Measurements from ENCODE around the gene ARNT2. TPM values are rescaled to one million over a fixed set of nuclear protein-coding genes. Genes with fewer than 3 reads are reported as not detected.

ARNT2 gene
- total RNA-seq, 2 donors from 2014 or later: 4.3 to 5.0 TPM

- DNase-seq (no peak), ATAC-seq (peak; percentile 85 to 87)
- intact Hi-C loops (cut with DNase I): no loop called here
These were observed 122.6 kb downstream of the ARNT2 start for GRCh38 chr15:80526556-80527340.

DNA sequence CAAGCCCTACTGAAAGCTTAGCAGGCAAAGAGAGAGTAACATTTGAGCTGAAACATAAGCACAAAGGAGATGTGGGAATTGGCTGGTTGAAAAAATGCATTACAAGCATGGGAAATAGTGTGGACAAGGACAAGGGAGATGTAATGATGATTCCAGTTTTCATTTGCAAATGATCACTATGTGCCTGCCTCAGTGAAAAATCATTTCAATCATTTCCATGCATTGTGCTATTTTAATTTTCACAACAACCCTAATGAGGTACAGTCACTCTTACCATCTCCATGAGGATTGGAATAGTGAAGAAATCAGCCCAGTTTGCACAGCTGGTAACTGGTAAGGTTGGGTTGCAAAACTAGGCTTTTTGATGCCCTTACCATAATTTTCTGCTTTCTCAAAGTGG lies 123.2 kb downstream of the ARNT2 start:
- DNase-seq: no peak
- intact Hi-C loops (cut with DNase I): no loop called here
- ATAC-seq: no peak

- ATAC-seq: no peak
- intact Hi-C loops (cut with DNase I): no loop called here
- DNase-seq: no peak
These were observed 123.8 kb downstream of the ARNT2 start for GRCh38 chr15:80527961-80528360.

DNA sequence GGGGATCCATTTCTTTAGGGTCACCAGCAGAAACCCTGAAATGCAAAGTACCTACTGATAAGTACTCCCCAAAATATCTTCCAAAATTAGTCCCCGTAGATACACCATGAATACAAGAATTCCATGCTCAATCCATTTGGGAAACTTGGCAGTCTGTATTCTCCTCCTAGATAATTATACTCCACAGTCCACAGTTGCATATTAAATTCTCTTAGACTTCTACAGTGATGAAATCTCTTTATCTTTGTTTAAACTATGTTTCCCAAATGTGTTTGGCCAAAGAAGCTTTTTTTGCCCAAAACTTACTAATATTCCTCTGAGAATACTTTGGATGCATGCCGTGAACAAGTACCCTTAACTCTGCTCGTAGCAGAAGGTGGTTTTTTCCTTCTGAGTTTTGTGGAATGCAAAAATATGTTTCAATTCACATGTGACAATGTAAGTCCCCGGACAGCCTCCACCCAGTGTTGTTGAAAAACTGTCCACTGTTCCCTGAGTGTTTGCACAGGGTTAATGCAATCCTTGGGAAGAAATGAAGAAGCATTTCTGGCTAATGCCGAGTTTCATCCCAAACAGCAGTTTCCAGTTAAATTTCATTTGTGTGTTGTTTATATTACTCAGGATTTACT lies 126.7 kb downstream of the ARNT2 start:
- intact Hi-C loops (cut with DNase I): no loop called here
- DNase-seq: no peak
- ATAC-seq: peak; percentile 31 to 35

GRCh38 chr15:80531388-80531787 lies 127.2 kb downstream of the ARNT2 start:
- intact Hi-C loops (cut with DNase I): no loop called here
- ATAC-seq: peak; percentile 26 to 42
- no peak for DNase-seq

- DNase-seq: peak; percentile 24
- intact Hi-C loops (cut with DNase I): no loop called here
These were observed 127.6 kb downstream of the ARNT2 start for GRCh38 chr15:80531796-80532195.

GRCh38 chr15:80533790-80534333 lies 129.7 kb downstream of the ARNT2 start:
- intact Hi-C loops (cut with DNase I): no loop called here
- no peak for DNase-seq
- no peak for ATAC-seq

More at GRCh38 chr15:80531796-80532195, 127.6 kb downstream of the ARNT2 start:
- ATAC-seq: peak; percentile 31 to 67

DNA sequence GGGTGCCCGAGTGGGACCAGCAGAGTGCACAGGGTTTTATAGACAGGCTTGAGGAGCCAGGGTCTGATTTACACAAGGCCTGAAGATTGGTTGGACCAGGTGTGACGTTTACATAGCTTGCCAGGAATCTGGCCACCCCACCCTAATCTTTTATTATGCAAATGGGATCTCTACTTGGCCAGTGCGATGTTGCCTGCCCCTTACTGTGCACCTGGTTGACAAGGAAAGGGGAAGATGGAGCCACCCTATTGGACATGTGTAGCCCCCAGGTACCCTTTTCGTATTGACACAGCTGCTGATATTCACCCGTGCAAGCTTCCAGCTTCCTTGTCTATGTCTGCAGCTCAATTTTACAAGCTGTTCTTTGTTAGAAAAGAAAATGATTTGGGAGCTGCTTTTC lies 132.0 kb downstream of the ARNT2 start:
- ATAC-seq: no peak
- intact Hi-C loops (cut with DNase I): no loop called here
- DNase-seq: no peak

DNA sequence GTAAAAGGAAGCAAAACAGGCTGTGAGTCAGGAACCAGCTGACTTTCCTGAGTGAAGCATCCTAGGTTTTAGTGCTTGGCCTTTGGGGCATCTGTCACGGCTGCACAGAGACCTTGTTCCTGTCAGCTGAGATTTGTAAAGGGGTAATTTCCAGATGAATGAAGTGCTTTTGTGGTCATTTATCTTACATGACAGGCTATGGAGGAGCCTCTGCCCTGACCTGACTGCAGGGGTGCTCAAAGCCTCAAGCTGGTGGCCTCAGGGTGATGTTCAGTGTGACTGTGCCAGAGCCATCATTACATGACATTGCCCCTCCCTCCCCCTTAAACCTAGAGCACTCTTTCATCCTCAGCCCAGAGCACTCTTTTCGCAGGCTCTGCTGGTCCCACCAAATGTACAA lies 132.5 kb downstream of the ARNT2 start:
- intact Hi-C loops (cut with DNase I): no loop called here
- DNase-seq: no peak
- no peak for ATAC-seq

DNA sequence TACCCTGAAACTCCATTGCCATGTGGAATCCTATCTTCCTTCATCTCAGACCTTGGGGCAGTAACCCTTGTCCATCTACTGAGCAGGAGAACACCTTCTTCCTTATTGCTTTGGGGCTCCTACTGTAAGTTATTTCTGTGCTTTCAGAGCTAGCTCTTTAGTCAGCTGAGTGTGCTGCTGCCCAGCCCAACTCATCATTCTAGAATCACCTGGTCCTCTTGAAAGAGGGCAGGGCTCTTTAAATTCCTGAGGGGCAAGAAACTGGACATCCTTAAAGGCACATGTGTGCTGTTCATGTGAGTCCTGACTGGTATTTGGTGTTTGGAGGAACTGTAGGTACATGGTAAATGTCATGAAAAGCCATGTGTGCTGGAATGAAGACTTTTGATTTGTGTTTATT lies 140.9 kb downstream of the ARNT2 start:
- ATAC-seq (no peak), DNase-seq (no peak)
- intact Hi-C loops (cut with DNase I): no loop called here

- DNase-seq: no peak
- intact Hi-C loops (cut with DNase I): no loop called here
- ATAC-seq: no peak
These were observed 143.1 kb downstream of the ARNT2 start for GRCh38 chr15:80547264-80547663.

DNA sequence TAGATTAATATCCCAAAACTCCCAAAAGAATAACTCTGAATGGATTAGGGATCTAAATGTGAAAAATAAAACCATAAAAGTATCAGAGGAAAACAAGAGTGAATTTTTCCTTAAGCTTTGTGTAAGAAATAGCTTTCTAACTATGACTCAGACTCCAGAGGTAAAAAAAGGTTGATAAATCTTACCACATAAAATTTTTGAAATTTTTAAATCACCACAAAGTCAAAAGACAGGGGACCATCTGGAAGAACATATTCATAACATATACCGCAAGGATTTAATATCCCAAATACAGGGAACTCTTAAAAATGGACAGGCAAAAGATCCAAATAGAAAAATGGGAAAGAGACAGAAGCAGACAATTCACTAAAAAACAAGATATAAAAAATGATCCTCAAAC lies 145.0 kb downstream of the ARNT2 start:
- DNase-seq: no peak

DNA sequence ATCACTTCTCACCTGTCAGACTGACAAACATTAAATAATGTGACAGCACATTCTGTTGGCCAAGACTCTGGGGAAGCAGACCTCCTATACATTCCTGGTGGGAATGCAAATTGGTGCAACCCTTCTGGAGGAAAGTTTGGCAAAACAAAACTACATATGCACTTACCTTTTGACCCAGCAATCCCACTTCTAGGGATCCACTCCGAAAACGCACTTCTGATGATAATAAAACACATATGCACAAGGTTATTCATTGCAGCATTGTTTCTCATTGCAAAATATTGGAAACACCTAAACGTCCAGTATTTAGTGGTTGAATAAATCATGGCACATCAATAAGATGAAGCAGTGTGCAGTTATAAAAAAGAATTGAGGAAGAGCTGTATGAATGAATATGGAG lies 145.5 kb downstream of the ARNT2 start:
- ATAC-seq: no peak
- DNase-seq: no peak
- intact Hi-C loops (cut with DNase I): loop anchor here in 1 of 2 donors (10.0 kb wide), 1 partner anchor 405 kb away; no protein-coding TSS in a partner anchor

More for the DNA sequence above, 145.0 kb downstream of the ARNT2 start:
- intact Hi-C loops (cut with DNase I): no loop called here
- ATAC-seq: no peak

DNA sequence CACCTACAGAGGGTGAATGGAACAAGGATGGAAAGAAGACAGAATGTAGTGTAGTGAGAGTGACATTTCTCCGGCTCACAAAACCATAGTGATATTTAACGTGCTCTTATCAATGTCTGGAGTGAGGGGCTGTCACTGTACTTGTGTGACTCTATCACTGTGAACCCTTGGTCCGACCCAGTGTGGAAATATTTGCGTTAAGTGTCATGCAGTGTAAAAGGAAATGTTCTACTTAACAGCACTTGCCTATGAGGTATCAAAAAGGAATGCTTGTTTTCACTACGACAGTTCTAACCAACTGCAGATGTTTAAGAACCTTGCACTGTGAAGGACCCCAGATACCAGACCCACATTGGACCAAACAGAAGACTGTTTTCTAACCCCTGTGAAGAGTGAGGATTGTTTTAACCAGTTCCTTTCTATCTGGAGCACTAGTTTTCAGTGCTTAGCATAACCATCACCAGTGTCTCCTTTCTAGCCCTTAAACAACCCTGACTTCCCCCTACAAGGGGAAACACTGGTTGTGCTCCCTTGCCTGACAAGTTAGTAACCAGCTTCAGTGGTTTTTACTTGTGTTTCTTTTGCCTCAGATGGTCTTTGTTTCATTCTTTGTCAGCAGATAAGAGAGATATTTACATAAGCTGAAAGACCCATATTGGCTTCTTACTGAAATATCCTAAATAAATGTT lies 146.2 kb downstream of the ARNT2 start:
- DNase-seq (no peak), ATAC-seq (peak in 1 of 2 donors; percentile 67)
- intact Hi-C loops (cut with DNase I): loop anchor here in 1 of 2 donors (10.0 kb wide), 1 partner anchor 404 kb away; no protein-coding TSS in a partner anchor

DNA sequence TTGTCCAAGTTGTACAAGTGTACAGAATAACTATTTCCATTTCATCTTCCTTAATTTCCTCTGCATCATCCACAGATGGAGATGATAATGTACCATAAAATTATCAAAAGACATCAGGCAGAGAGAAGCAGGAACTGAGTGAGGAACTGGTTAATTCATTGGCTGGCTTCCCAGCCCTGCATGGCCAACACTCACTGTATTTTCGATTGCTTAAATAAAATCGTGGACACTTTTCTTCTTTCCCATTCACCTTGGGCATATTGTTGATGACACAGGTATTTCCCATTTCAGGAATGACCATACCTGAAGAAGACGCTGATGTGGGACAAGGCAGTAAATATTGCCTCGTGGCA lies 146.7 kb downstream of the ARNT2 start:
- intact Hi-C loops (cut with DNase I): loop anchor here in 1 of 2 donors (10.0 kb wide), 1 partner anchor 404 kb away; no protein-coding TSS in a partner anchor
- ATAC-seq (no peak), DNase-seq (no peak)

GRCh38 chr15:80551348-80551747 lies 147.2 kb downstream of the ARNT2 start:
- intact Hi-C loops (cut with DNase I): loop anchor here in 1 of 2 donors (10.0 kb wide), 1 partner anchor 403 kb away; no protein-coding TSS in a partner anchor
- no peak for DNase-seq
- ATAC-seq: no peak

DNA sequence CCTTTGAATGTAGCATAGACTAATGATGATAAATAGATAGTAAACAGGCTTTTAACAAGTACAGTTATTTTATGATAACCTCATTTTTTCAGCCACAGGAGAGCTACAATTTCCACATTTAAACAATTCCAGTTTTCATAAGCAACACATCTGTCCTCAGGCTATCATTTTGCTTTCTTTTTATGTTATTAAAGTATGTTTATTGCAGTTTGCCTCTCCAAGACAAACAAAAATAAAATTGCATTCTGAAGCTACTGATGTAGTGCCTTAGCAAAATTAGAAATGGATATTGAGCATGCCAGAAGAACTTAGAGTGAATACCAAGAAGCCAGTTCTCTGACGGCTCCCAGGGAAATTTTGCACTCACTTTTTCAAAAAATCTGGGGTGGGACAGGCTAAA lies 150.4 kb downstream of the ARNT2 start:
- ATAC-seq (no peak), DNase-seq (no peak)
- intact Hi-C loops (cut with DNase I): loop anchor here in 1 of 2 donors (10.0 kb wide), 1 partner anchor 400 kb away; no protein-coding TSS in a partner anchor

GRCh38 chr15:80556694-80557367 lies 152.6 kb downstream of the ARNT2 start:
- ATAC-seq (no peak), DNase-seq (no peak)
- intact Hi-C loops (cut with DNase I): loop anchor here in 1 of 2 donors (10.0 kb wide), 1 partner anchor 398 kb away; no protein-coding TSS in a partner anchor

Measured in left cardiac atrium (tissue), 4 donors.